H4 (cell line): ENCODE results near the gene ASXL3. TPM values are rescaled to one million over a fixed set of nuclear protein-coding genes. Genes with fewer than 3 reads are reported as not detected.

Experiments used
- DNase-seq: peaks from one replicate; pipeline ENCODE4 v3.0.0-alpha.2; 2015; ENCODE audit warnings: low spot score
- total RNA-seq: library from RNA; depleted of rRNA; stranded (reverse); fragments of >200 nt; shearing (Covaris generic); gene quantifications from 2 replicates; pipeline ENCODE4 v1.2.3, GENCODE V29; 2014

Gene ASXL3
- total RNA-seq, 1 experiment from 2014 or later = 0.41 TPM

- no peak for DNase-seq
Observed at GRCh38 chr18:33583901-33584300, 5.9 kb downstream of the ASXL3 start.

DNA sequence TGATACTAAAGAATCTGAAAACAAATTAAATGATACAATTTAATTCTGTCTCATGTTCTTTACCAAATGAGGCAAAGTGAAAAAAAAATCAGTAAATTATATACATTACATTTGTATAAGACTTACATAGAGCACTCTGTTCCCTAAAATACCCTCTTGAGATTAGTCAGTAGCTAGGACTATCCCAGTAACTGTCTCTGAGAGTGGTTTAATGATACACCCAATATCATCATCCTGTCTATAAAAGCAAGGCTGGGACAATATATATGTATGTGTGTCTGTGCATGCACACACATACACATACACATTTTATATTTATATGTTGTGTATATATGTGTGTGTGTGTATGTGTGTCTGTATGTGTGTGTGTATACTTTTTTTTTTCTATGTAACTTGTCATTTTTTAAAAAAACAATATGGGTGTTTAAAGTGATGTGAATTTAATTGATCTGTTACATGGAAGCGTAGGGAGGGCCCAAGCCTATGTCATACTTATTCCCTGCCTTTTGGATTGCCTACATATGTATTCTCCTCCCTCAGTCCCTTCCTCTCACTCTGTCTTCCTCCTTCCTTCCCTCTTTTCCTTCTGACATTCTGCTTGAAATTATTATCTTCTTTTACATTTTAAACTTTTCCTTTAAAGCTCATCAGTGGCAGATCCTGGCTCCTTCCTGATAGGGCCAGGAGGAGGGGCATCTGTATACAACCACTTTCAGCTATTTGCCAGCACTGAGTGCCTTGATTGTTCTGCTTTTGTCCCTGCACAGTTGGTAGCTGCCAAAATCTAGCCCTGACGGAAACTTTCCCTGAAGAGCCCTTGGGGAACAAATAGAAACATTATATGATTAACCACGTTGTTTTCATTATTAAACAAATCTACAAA is 6.8 kb downstream of the ASXL3 start:
- no peak for DNase-seq

- no peak for DNase-seq
Observed at GRCh38 chr18:33585431-33585775, 7.4 kb downstream of the ASXL3 start.

DNA sequence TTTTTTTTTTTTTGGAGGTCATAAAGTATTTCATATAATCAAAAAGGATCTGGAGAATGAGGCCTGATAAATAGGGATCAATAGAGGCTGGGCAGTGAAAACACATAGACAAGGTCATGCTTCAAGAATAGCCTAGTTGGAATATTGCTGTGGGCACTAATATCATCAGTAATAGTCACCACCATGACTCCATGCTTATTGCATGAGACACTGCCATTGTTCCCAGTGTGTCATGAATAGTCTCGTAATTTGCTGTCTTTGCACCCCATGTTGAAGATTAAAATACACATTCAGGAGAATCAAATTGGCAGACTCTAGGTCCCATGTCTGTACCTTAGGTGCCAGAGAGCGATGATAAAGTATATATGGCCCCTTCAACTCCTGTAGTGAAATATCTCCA is 10.3 kb downstream of the ASXL3 start:
- DNase-seq = no peak

DNA sequence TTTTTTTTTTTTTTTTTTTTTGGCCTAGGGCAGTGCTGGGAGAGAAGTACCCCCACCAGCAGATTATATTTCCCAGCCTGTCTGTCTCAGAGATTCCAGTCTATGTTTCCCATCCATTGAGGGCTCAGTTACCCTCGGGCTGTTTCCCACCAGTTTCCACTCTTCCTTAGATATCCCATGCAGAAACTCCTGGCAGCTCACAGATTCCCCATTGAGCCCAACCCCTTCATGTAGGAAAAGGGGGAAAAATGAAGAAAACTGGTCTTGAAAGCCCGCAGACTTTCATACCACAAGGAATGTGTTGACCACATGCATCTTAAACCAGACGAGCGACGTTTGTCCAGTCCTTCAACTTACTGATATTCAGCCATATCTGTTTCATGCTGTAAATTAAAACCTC is 15.2 kb downstream of the ASXL3 start:
- DNase-seq = no peak

DNA sequence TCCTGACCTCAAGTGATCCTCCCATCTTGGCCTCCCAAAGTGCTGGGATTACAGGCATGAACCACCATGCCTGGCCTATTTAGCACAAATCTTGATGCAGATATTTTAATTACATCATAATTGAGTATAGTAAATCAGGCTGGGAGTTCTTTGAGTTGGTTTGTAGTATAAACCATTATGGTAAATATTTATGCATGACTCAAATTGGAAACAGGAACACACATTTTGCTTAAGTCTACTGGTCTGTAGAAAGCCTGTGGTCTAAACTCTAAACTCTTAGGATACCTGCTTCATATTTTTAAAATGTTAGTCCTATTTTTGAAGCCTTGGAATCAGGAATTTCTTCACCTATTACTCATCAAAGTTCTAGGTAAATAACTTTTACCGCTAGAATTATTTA is 16.8 kb downstream of the ASXL3 start:
- peak; percentile 21 for DNase-seq

DNA sequence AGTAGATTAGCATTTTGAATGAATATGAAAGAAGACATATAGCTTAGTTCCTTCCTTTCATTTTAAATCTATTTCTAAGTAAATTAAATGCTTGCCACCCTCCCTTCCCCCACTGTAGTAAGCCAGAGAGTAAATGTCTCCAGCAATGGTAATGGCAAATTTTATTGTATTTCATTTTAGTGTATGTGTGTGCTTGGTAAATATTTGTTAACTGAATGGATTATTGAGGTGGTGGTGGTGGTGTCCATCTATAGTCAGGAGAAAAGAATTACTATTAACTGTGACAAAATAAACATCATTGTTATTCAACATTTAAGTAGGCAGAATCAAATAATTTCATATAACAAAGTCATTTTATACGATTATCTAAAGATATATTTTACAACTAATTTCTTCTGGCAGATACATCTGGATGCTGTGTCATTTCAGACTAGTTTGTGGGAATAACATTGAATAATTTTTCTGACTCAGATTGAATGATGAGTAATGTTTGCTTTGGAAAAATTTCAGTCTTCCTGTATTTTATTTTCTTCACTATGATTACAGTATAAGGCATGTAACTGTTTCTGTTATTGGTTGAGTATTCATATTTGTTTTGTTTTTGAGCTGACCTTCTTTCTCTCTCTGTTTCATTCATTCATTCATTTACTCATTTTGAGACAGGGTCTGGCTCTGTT is 18.3 kb downstream of the ASXL3 start:
- no peak for DNase-seq

DNA sequence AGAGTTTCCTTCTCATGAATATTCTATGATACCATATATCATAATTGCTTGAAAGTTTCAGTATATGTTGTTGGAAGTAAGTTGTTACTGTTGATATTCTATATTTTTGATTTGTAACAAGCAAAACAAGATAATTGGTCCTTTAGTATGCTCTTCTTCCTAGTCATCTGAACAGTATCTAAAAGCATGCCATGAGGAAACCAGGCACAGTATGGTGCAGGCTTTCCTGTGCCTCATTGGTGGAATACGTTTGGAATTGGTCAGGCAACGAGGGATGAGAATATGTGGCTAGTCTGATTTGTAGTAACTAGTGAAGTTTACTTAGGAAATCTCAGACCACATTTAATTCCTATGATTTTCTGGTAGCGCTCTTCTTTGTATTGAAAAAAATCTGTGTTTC is 22.8 kb downstream of the ASXL3 start:
- no peak for DNase-seq

- DNase-seq = no peak
Observed at GRCh38 chr18:33603454-33603853, 25.4 kb downstream of the ASXL3 start.

GRCh38 chr18:33605250-33605649 is 27.2 kb downstream of the ASXL3 start:
- DNase-seq = no peak

DNA sequence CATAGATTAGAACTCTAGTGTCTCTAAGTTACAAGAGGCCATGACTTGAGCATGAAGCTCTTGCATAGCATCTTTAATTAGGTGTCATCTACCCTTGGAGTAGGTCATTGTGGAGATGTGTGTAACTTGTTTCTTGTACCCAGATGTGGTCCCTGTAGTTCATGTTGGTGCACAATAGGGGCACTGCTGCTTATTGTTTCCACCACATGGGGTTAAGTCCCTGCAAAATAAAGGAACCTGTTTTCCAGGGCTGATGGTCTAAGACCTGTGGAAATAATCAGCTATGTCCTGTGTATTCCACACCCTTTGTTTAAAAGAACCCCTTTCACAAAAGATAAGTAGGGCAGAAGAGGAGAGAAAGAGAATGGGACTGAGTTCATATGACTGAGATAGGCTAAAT is 28.6 kb downstream of the ASXL3 start:
- no peak for DNase-seq

DNA sequence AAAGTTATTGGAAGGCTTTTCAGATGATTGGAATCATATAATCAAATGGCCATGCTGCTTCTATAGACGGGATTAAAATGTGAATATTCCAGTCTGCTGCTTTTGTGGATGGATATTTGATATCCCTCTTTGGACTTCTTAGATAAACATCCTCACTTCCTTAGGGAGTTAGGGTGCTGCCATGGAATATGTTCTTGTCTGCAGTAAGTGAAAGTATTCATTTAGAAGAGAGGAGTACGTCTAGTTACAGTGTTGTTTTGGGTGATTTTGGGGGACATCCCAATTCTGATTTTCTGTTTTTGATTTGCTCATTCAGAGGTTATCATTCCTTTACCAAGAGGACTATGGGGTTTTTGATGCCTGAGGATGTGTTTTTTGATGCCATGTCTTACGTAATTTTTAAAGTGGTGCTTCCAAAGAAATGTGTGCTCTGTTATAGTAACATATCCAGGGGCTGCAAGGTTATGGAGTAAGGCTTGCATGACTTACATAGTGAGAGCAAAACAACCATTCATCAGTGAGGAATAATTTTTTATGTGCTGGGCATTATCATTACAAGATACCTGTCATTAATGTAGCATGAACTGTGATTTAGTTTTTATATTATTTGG is 33.6 kb downstream of the ASXL3 start:
- DNase-seq = peak; percentile 6

DNA sequence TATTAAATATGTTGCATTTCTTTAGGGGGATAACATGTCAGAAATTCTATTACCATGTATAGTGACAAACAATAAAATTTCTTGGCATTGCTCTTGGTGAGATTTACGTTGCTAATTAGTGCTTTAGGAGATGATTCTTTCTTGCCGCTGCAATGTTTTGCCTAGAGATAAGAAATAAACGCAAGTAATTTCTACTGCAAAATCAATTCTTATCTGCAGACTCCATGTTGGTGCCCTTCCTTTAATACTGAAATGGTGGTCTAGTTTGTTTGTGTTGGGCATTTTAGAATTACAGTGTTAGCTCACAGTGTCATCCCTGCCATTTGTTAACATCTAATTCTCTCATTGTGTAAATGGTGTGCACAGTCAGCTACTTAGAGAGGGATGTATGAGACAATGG is 34.6 kb downstream of the ASXL3 start:
- DNase-seq = no peak

DNA sequence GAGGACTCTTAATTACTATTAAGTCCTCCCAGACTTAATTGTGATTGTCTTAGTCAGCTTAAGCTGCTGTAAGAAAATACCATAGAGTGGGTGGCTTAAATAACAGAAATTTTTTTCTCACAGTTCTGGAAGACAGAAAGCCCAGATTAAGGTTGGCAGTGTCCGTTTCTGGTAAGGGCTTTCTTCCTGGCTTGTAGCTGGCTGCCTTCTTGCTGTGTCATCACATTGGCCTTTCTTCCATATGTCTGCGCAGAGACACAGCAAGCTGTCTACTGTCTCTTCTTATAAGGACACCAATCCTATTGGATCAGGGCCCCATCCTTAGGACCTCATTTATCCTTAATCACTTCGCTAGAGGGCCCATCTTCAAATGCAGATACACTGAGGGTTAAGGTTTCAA is 38.5 kb downstream of the ASXL3 start:
- DNase-seq = no peak

DNA sequence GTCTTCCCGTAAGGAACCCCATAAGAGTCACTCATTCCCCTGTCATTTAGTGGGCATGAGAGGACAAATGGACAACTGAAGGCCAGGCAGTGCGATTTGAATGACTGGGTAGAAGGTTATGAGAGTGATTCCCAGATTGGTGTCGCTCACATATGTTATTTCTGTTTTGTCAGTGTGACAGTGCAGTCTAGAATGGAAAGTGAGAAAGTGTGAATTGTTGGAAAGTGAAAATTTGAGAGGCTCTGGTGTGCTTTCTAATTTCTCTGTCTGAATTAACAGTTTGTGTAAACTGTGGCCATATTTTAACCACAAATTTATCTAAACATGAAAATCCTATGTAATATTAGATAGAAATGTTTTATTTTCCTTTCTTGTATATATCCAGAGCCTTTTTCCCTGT is 49.1 kb downstream of the ASXL3 start:
- DNase-seq = no peak

DNA sequence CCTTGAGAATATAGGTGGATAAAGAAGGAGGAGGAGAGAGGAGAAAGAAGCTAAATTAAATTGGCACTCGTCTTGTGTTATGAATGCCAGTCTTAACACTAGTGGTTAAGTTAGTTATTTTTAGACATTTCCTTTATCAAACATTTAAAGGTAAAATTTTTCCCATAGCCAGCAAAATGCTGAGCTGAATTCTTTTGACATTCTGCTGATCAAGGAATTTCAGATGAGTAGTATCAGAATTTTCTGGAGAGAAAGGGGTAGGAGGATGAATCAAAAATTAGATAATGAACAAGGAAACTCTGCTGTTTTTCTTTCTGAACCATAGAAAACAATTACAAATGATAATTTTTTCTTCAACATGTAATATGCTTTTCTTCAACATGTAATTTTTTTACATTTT is 52.5 kb downstream of the ASXL3 start:
- no peak for DNase-seq

- DNase-seq = no peak
Observed at GRCh38 chr18:33641141-33641540, 63.1 kb downstream of the ASXL3 start.

GRCh38 chr18:33644494-33644893 is 66.5 kb downstream of the ASXL3 start:
- DNase-seq = no peak

GRCh38 chr18:33647365-33647764 is 69.3 kb downstream of the ASXL3 start:
- DNase-seq = no peak

GRCh38 chr18:33652635-33653034 is 74.6 kb downstream of the ASXL3 start:
- no peak for DNase-seq

DNA sequence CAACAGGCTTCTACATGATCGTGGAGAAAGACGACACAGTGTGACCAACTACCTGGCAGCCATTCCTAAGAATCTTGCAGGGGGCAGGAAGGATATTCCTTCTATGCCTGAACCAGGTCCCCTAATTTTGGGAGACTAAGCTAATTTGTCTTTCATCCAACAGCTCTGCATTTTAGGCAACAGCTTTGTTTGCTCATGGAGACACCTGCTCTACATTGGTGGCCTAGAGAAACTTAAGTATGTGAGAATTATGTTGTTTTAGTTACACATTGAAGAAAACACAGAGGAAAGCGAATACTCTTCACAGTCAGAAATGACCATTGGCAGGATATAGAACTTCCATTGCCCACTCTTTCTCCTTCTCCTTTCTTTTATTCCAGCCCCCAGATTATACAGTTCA is 75.2 kb downstream of the ASXL3 start:
- DNase-seq = no peak

DNA sequence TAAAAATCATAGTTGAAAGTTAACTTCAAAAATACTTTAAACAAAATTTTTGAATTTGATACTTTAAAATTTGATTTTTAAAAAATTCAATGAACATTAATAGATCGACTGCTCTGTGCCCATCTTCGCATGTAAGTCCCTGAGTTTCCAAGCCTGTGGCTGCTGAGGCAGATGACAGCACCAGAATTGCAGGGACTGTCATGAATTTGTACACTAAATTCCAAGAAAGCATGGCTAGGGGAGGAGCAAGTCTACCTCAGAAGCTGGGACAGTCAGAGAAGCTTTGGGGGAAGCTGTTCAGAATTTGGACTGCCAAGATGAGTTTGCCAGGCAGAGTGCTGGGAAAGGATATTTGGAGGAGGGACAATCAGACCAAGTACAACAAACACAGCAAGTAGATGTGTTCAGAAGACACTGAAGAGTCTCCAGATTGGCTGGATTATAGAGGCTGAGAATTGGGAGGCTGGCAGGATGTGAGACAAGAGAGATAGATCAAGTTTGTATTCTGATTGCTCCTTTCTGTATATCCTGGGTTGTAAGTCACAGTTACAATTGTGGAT is 79.0 kb downstream of the ASXL3 start:
- DNase-seq = no peak
